Loucy (cell line): ENCODE data around the gene LRCH1.

Experiments used
- H2AFZ ChIP-seq: fragments of 200-600 bp; sonication (generic); 2 replicates; pipeline ENCODE4 v1.6.0; 2016; ENCODE audit warnings: antibody characterized with exemption, mild to moderate bottlenecking, low read length, moderate library complexity
- H3F3A ChIP-seq: fragments of 200-600 bp; 2 replicates; pipeline ENCODE4 v1.6.0; 2016; ENCODE audit warnings: antibody characterized with exemption, low read depth, mild to moderate bottlenecking
- H3K27me3 ChIP-seq: fragments of 200-600 bp; sonication (generic); 2 replicates; pipeline ENCODE4 v1.6.1; 2014; ENCODE audit warnings: low read length, mild to moderate bottlenecking; ENCODE audit not compliant: insufficient read depth, poor library complexity, severe bottlenecking
- H3K36me3 ChIP-seq: fragments of 200-600 bp; sonication (generic); 2 replicates; pipeline ENCODE4 v1.6.1; 2016; ENCODE audit warnings: low read length; ENCODE audit not compliant: insufficient read depth
- H3K4me1 ChIP-seq: fragments of 200-600 bp; sonication (generic); 2 replicates; pipeline ENCODE4 v1.5.1; 2014; ENCODE audit warnings: low read length, mild to moderate bottlenecking; ENCODE audit not compliant: insufficient read depth, poor library complexity, severe bottlenecking
- H3K4me2 ChIP-seq: fragments of 200-600 bp; sonication (generic); 2 replicates; pipeline ENCODE4 v1.6.0; 2014; ENCODE audit warnings: antibody characterized with exemption, low read length, low read depth, mild to moderate bottlenecking; ENCODE audit not compliant: poor library complexity, severe bottlenecking
- H3K4me3 ChIP-seq: fragments of 200-600 bp; sonication (generic); 2 replicates; pipeline ENCODE4 v1.5.1; 2014; ENCODE audit warnings: low read length, mild to moderate bottlenecking, mixed read lengths; ENCODE audit not compliant: poor library complexity, severe bottlenecking
- H3K79me2 ChIP-seq: fragments of 200-600 bp; sonication (generic); 2 replicates; pipeline ENCODE4 v1.6.1; 2014; ENCODE audit warnings: low read length; ENCODE audit not compliant: insufficient read depth
- H3K9ac ChIP-seq: fragments of 200-600 bp; sonication (generic); 2 replicates; pipeline ENCODE4 v1.6.0; 2014; ENCODE audit warnings: mild to moderate bottlenecking, low read depth, low read length, moderate library complexity; ENCODE audit not compliant: poor library complexity, severe bottlenecking
- H3K9me2 ChIP-seq: fragments of 200-600 bp; sonication (generic); replicated peaks from 2 replicates; pipeline ENCODE4 v1.6.1; 2016; ENCODE audit warnings: low read depth, low read length, mixed read lengths
- H3K9me3 ChIP-seq: fragments of 200-600 bp; sonication (generic); 2 replicates; pipeline ENCODE4 v1.6.1; 2014; ENCODE audit warnings: mild to moderate bottlenecking, antibody characterized with exemption, low read length, low read depth; ENCODE audit not compliant: insufficient read depth
- H4K20me1 ChIP-seq: fragments of 200-600 bp; sonication (generic); 2 replicates; pipeline ENCODE4 v1.6.0; 2014; ENCODE audit warnings: antibody characterized with exemption, low read length, mild to moderate bottlenecking; ENCODE audit not compliant: insufficient read depth, poor library complexity, severe bottlenecking
- EZH2phosphoT487 ChIP-seq: fragments of 200-600 bp; IDR thresholded peaks from 2 replicates; pipeline ENCODE4 v1.6.1; 2018; ENCODE audit warnings: antibody characterized with exemption, mild to moderate bottlenecking, moderate library complexity, borderline replicate concordance
- TF ChIP-seq, protein P1 (sequence below): fragments of 200-600 bp; sonication (generic); conservative IDR thresholded peaks from 2 replicates; pipeline ENCODE4 v1.5.1; 2014; ENCODE audit warnings: mild to moderate bottlenecking, antibody characterized with exemption, low read length

Gene LRCH1

GRCh38 chr13:46641274-46642081, 88.5 kb downstream of the LRCH1 start:
- Histone ChIP-seq H2AFZ (no peak overlapping the region), H3K4me2 (no peak overlapping the region), H4K20me1 (peaks cover 13% of the 10 kb centered on the region), H3K9ac (no peak overlapping the region), H3K36me3 (no peaks in the 10 kb centered on the region), H3K4me3 (no peak overlapping the region), H3K9me3 (no peaks in the 10 kb centered on the region), H3F3A (no peaks in the 10 kb centered on the region), H3K9me2 (no peaks in the 10 kb centered on the region), H3K4me1 (peaks cover 7% of the 10 kb centered on the region), H3K79me2 (peaks cover 88% of the 10 kb centered on the region), H3K27me3 (no peaks in the 10 kb centered on the region)
- TF ChIP-seq, protein P1, sequence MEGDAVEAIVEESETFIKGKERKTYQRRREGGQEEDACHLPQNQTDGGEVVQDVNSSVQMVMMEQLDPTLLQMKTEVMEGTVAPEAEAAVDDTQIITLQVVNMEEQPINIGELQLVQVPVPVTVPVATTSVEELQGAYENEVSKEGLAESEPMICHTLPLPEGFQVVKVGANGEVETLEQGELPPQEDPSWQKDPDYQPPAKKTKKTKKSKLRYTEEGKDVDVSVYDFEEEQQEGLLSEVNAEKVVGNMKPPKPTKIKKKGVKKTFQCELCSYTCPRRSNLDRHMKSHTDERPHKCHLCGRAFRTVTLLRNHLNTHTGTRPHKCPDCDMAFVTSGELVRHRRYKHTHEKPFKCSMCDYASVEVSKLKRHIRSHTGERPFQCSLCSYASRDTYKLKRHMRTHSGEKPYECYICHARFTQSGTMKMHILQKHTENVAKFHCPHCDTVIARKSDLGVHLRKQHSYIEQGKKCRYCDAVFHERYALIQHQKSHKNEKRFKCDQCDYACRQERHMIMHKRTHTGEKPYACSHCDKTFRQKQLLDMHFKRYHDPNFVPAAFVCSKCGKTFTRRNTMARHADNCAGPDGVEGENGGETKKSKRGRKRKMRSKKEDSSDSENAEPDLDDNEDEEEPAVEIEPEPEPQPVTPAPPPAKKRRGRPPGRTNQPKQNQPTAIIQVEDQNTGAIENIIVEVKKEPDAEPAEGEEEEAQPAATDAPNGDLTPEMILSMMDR = no peak
- no peak for TF ChIP-seq EZH2phosphoT487

- no peak for TF ChIP-seq EZH2phosphoT487
- TF ChIP-seq, protein P1 = no peak
- Histone ChIP-seq H3K4me1 (peaks cover 7% of the 10 kb centered on the region), H3K4me2 (no peak overlapping the region), H3F3A (no peaks in the 10 kb centered on the region), H2AFZ (no peak overlapping the region), H3K27me3 (no peaks in the 10 kb centered on the region), H3K9me3 (no peaks in the 10 kb centered on the region), H3K79me2 (peaks cover 80% of the 10 kb centered on the region), H3K9ac (no peak overlapping the region), H3K9me2 (no peaks in the 10 kb centered on the region), H3K36me3 (no peaks in the 10 kb centered on the region), H3K4me3 (no peak overlapping the region), H4K20me1 (peaks cover 13% of the 10 kb centered on the region)
These were observed 89.3 kb downstream of the LRCH1 start for GRCh38 chr13:46642254-46642653.

- no peak overlapping the region for H3K4me3 ChIP-seq
- no peaks in the 10 kb centered on the region for H3K9me2 ChIP-seq
- H3K9ac ChIP-seq = no peak overlapping the region
- H3K27me3 ChIP-seq = no peaks in the 10 kb centered on the region
- H3K79me2 ChIP-seq = peaks cover 75% of the 10 kb centered on the region
- peaks cover 10% of the 10 kb centered on the region for H3K4me1 ChIP-seq
- H3K9me3 ChIP-seq = no peaks in the 10 kb centered on the region
- TF ChIP-seq EZH2phosphoT487 = no peak
- TF ChIP-seq, protein P1 = no peak
- peaks cover 18% of the 10 kb centered on the region for H4K20me1 ChIP-seq
- H2AFZ ChIP-seq = no peak overlapping the region
- H3K4me2 ChIP-seq = no peak overlapping the region
- H3F3A ChIP-seq = no peaks in the 10 kb centered on the region
- no peaks in the 10 kb centered on the region for H3K36me3 ChIP-seq
These were observed 90.3 kb downstream of the LRCH1 start for GRCh38 chr13:46643165-46643777.
